Measurements from ENCODE around the gene OR11H6. TPM values are rescaled to one million over a fixed set of nuclear protein-coding genes. Genes with fewer than 3 reads are reported as not detected.
"Not testable (repeated sequence)": the region's sequence is repeated elsewhere in the genome, so short reads cannot be mapped to it uniquely, and the experiment has no call there.

Gene OR11H6
- total RNA-seq: not detected
- long read RNA-seq: 0 reads

DNA sequence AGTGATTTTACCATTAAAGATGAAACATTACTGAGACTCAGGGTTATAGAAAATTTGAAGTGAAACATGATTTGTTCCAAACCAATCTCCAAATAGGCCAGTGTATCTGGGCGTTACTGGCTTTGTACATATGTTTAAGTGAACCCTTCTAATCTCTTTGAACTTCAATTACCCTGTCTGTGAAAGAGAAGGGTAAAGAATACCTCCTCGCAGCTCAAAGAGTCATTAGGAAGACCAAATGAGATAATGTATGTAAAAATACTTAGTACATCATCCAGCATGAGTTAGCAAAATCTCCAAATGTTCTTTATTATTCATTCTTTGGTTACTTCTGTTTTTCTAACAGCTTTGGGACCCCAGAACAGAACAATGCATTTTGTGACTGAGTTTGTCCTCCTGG lies at the start of gene OR11H6:
Gene OR11H6, plus strand, starts transcription at position 301 of the 400 bp plus-strand sequence. Its CDS starts 0 bp downstream, at position 301.
- DNase-seq (no peak), ATAC-seq (no peak)
- intact Hi-C loops (cut with DNase I): no loop called here

DNA sequence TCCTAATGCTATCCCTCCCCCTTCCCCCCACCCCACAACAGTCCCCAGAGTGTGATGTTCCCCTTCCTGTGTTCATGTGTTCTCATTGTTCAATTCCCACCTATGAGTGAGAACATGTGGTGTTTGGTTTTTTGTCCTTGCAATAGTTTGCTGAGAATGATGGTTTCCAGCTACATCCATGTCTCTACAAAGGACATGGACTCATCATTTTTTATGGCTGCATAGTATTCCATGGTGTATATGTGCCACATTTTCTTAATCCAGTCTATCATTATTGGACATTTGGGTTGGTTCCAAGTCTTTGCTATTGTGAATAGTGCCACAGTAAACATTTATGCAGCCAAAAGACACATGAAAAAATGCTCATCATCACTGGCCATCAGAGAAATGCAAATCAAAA lies 49.3 kb upstream of the OR11H6 start:
- ATAC-seq; DNase-seq; intact Hi-C loops (cut with DNase I): not testable (repeated sequence)

GRCh38 chr14:20176330-20176729 lies 47.2 kb upstream of the OR11H6 start:
- intact Hi-C loops (cut with DNase I): no loop called here
- DNase-seq: no peak
- ATAC-seq: no peak

- intact Hi-C loops (cut with DNase I): no loop called here
- DNase-seq (no peak), ATAC-seq (no peak)
These were observed 46.0 kb upstream of the OR11H6 start for GRCh38 chr14:20177433-20177974.

- intact Hi-C loops (cut with DNase I): no loop called here
- ATAC-seq (peak in 1 of 2 donors; percentile 82), DNase-seq (no peak)
These were observed 44.3 kb upstream of the OR11H6 start for GRCh38 chr14:20179218-20179617.

DNA sequence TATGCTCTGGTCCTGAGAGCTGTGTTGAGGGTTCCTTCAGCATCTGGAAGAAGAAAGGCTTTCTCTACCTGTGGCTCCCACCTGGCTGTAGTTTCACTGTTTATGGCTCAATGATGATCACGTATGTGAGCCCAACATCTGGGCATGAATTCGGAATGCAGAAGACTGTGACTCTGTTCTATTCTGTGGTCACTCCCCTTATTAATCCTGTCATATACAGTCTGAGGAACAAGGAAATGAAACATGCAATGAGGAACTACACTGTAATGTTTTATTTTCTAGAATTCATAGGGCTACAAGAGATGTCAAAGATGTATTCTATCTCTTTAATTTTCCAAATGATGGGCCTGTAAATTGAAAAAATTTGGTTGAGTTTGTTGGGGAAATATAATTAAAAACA lies 43.6 kb upstream of the OR11H6 start:
- peak in 1 of 2 donors; percentile 80 for ATAC-seq
- DNase-seq: no peak
- intact Hi-C loops (cut with DNase I): no loop called here

- DNase-seq (no peak), ATAC-seq (no peak)
- intact Hi-C loops (cut with DNase I): no loop called here
These were observed 43.0 kb upstream of the OR11H6 start for GRCh38 chr14:20180486-20180885.

- DNase-seq (no peak), ATAC-seq (no peak)
- intact Hi-C loops (cut with DNase I): no loop called here
These were observed 39.3 kb upstream of the OR11H6 start for GRCh38 chr14:20184181-20184580.

DNA sequence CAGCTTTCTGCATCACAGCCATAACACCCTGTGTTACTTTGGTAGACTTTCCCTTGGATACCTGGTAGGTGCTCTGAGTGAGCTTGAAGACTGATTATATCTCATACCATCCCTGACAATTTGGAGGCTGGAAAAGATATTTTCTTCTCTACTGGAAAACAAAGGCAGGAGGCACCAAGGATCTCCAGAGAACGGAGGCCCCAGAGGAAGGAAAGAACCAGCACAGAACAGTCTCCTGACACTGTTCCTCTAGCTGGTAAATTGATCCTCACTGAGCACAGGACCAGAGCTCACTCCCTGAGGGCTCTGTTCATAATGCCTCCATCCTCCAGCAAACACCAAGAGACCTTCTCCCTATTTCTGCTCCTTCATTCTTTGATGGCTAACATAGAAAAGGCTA lies 32.9 kb upstream of the OR11H6 start, which contains the start of gene OR11G2:
Gene OR11G2, plus strand, starts transcription at position 301 of the 400 bp plus-strand sequence. CDS start 6,542 bp downstream, outside the sequence.
- no peak for ATAC-seq
- no peak for DNase-seq
- intact Hi-C loops (cut with DNase I): no loop called here

DNA sequence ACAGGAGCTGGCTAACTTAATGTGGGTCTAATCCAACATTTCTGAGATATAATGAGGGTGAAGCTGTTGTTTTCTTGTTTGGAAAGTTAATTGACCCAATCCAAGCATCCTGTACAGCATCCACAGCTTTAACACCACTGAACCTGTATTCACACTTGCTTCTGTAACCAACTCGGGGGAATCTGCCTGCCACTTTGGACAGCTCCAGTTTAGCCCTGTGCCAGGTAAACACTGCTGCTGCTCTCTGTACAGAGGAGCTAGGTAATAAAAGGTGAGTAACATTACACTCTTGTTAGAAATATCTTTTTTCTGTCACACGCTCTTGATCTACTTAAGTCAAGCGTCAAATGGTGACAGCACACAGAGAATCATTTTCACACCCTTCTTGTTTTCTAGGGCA lies 32.1 kb upstream of the OR11H6 start:
- ATAC-seq: no peak
- no peak for DNase-seq
- intact Hi-C loops (cut with DNase I): no loop called here

GRCh38 chr14:20194101-20194500 lies 29.4 kb upstream of the OR11H6 start:
- DNase-seq: no peak
- intact Hi-C loops (cut with DNase I): no loop called here
- ATAC-seq: no peak

DNA sequence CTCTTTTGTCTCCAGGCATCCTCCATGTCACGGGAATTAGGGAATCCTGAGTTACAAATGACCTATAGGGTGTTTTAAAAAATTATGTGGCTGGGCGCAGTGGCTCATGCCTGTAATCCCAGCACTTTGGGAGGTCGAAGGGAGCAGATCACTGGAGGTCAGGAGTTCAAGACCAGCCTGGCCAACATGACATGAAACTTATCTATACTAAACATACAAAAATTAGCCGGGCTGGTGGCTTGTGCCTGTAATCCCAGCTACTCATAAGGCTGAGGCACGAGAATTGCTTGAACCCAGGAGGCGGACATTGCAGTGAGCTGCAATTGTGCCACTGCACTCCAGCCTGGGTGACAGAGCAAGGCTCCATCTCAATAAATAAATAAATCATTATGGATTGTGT lies 28.3 kb upstream of the OR11H6 start:
- DNase-seq; ATAC-seq; intact Hi-C loops (cut with DNase I): not testable (repeated sequence)

- ATAC-seq (no peak), DNase-seq (no peak)
- intact Hi-C loops (cut with DNase I): no loop called here
These were observed 27.6 kb upstream of the OR11H6 start for GRCh38 chr14:20195911-20196310.

GRCh38 chr14:20197459-20197858 lies 26.1 kb upstream of the OR11H6 start:
- DNase-seq (no peak), ATAC-seq (no peak)
- intact Hi-C loops (cut with DNase I): no loop called here

- intact Hi-C loops (cut with DNase I): no loop called here
- ATAC-seq: no peak
- no peak for DNase-seq
These were observed 24.5 kb upstream of the OR11H6 start for GRCh38 chr14:20198991-20199390.

- no peak for ATAC-seq
- no peak for DNase-seq
- intact Hi-C loops (cut with DNase I): no loop called here
These were observed 18.8 kb upstream of the OR11H6 start for GRCh38 chr14:20204721-20205120.

GRCh38 chr14:20209595-20209994 lies 13.9 kb upstream of the OR11H6 start:
- intact Hi-C loops (cut with DNase I): no loop called here
- ATAC-seq: no peak
- no peak for DNase-seq

DNA sequence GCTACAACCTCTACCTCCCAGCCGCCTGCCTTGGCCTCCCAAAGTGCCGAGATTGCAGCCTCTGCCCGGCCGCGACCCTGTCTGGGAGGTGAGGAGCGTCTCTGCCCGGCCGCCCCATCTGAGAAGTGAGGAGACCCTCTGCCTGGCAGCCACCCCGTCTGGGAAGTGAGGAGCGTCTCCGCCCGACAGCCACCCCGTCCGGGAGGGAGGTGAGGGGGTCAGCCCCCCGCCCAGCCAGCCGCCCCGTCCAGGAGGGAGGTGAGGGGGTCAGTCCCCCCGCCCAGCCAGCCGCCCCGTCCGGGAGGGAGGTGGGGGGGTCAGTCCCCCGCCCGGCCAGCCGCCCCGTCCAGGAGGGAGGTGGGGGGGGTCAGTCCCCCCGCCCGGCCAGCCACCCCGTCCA lies 11.1 kb upstream of the OR11H6 start:
- intact Hi-C loops (cut with DNase I); DNase-seq; ATAC-seq: not testable (repeated sequence)

DNA sequence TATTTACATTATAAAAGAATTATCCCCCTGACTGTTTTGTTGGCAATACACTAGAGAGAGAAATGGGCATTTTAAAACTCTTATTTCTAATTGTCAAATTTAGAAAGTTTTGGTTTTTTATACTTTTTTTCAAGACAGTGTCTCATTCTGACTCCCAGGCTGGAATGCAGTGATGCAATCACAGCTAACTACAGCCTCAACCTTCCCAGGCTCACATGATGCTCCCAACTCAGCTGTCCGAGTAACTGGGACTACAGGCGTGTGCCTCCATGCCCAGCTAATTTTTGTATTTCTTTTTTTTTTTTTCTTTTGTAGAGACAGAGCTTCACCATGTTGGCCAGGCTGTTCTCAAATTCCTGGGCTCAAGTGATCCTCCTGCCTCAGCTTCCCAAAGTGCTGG lies 8.3 kb upstream of the OR11H6 start:
- ATAC-seq (no peak), DNase-seq (no peak)
- intact Hi-C loops (cut with DNase I): no loop called here

- DNase-seq (no peak), ATAC-seq (no peak)
- intact Hi-C loops (cut with DNase I): no loop called here
These were observed 4.5 kb upstream of the OR11H6 start for GRCh38 chr14:20219033-20219432.

DNA sequence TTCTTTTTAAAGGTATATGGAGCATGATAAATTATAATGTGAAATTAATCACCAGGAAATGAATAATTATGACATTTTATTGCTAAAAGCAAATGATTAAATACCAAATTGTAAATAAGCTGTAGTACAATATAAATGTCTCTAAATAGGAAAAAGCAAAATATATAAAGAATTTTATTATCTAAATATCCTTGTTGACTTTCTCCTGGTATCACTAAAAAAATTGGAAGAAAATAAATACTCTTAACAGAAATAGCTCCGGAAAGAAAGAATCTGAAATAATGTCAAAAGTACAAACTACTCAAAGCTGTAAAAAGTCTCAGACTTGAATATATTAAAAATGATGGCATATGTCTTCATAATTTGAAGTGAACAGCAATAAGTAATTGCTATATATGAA lies 5.2 kb downstream of the OR11H6 start, which contains the start of gene OR11H7:
Gene OR11H7, plus strand, starts transcription at position 301 of the 400 bp plus-strand sequence.
- ATAC-seq (no peak), DNase-seq (no peak)
- intact Hi-C loops (cut with DNase I): no loop called here
